Right lobe of liver (tissue), 6 donors: ENCODE results near the gene FAM168B. TPM values are rescaled to one million over a fixed set of nuclear protein-coding genes. Genes with fewer than 3 reads are reported as not detected.

Experiments
- ATAC-seq, 4 donors: fragments of 200-7000 bp; cut with Tn5 transposase; one replicate each; pipeline ENCODE4 v1.9.1; 2020; ENCODE audit warnings: mild to moderate bottlenecking in 4 of 4, moderate library complexity in 4 of 4
- DNase-seq, 3 donors: peaks; one replicate each; pipeline ENCODE4 v3.0.0-alpha.2; 2020
- H3K27ac ChIP-seq, 3 donors: fragments of 200-600 bp; one replicate each; pipeline ENCODE4 v1.8.0; 2022
- H3K27me3 ChIP-seq, 2 donors: fragments of 200-600 bp; one replicate each; pipeline ENCODE4 v1.8.0; 2022
- H3K36me3 ChIP-seq, 4 donors: fragments of 200-600 bp; sonication (generic) in 1 of 4; one replicate each; pipeline versions ENCODE4 v1.5.1 to v1.8.0; 2017 to 2022; ENCODE audit warnings: control low read depth in 1 of 4
- H3K4me1 ChIP-seq, 4 donors: fragments of 200-600 bp; sonication (generic) in 1 of 4; one replicate each; pipeline versions ENCODE4 v1.5.1 to v1.8.0; 2017 to 2022; ENCODE audit warnings: control low read depth in 1 of 4
- H3K4me3 ChIP-seq, 3 donors: fragments of 200-600 bp; one replicate each; pipeline ENCODE4 v1.8.0; 2022
- H3K9me3 ChIP-seq, 4 donors: fragments of 200-600 bp; sonication (generic) in 1 of 4; one replicate each; pipeline versions ENCODE4 v1.5.1 to v1.8.0; 2017 to 2022; ENCODE audit warnings: control low read depth in 1 of 4
- CTCF ChIP-seq, 4 donors: fragments of 200-600 bp in 3 of 4; fragments of 450-650 bp in 1 of 4; IDR thresholded peaks; one replicate each; pipeline versions ENCODE4 v1.5.1 to v1.8.0; 2016 to 2022; ENCODE audit warnings: antibody characterized with exemption in 4 of 4, mild to moderate bottlenecking in 2 of 4
- POLR2A ChIP-seq: fragments of 450-650 bp; IDR thresholded peaks from one replicate; pipeline ENCODE4 v1.6.1; 2017; ENCODE audit warnings: antibody characterized with exemption, mild to moderate bottlenecking
- whole genome bisulfite sequencing: methylation state at CpG from one replicate; pipeline ENCODE4 v1.1.6; 2018; ENCODE audit warnings: low coverage, low lambda C conversion rate; ENCODE audit not compliant: insufficient coverage; ENCODE audit errors: missing lambda C conversion rate; 5-methylcytosine and 5-hydroxymethylcytosine counted together
- intact Hi-C, 2 donors: fragments of 100-400 bp; cut with DNase I; formaldehyde crosslinking; loops; one replicate each; pipeline versions ENCODE4 v1.11.2 to v1.14.1; 2022
- total RNA-seq, 6 experiments: library from RNA; depleted of rRNA in 2 of 6; stranded (reverse); fragments of >200 nt in 2 of 6; fragmentation: NEBNext Ultra II Directional in 3 of 6; extraction: Animal tissue kit (Norgen Biotek cat#: 25700) in 3 of 6; gene quantifications; one replicate each; pipeline versions ENCODE4 v1.1.0 to v1.2.4, GENCODE V29; 2016 to 2023
- donor health status: DM: no; HTN: yes; CAD: no.
- donor health status: DM: no; HTN: no; CAD: no.
- donor health status: DM: no; HTN: no; CAD: no.
- donor health status: DM: no; HTN: yes; CAD: no.
- donor health status: DM: no; HTN: yes; CAD: no.

Gene FAM168B
- total RNA-seq, 6 experiments from 2014 or later = 28.1 to 69.7 (median 33.9) TPM

- Histone ChIP-seq H3K36me3 (no peaks in the 10 kb centered on the region), H3K27me3 (no peaks in the 10 kb centered on the region), H3K4me3 (no peak overlapping the region), H3K9me3 (no peaks in the 10 kb centered on the region), H3K4me1 (no peaks in the 10 kb centered on the region), H3K27ac (no peak overlapping the region)
- ATAC-seq (no peak), DNase-seq (no peak)
- intact Hi-C loops = no loop called here
- no peak for TF ChIP-seq POLR2A
- no peak for TF ChIP-seq CTCF (IDR thresholded peaks at IDR 0.05)
- 55% methylated on average over 7 of the region's 7 CpGs for WGBS
Measured at GRCh38 chr2:131011486-131011885, 81.8 kb downstream of the FAM168B start.

DNA sequence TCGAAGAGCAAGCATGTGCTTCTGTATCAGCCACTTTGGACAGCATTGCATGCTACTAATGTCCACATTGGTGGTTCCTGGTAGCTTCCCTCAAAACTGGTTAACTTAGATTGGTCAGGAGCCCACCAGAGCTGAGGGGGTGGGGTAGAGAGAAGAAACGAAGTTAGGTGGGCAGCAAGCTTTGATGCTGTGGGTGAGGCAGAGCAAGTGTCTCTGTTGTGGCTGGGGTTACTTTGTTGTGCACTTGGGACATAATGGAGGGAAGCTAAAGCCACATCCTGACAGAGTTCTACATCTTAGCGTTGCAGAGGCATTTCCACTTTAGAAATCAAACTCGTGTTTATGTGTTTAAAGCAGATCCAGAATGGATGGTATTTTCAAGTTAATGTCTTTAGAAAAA lies 82.7 kb downstream of the FAM168B start:
- DNase-seq (no peak), ATAC-seq (no peak)
- Histone ChIP-seq H3K9me3 (no peaks in the 10 kb centered on the region), H3K36me3 (no peaks in the 10 kb centered on the region), H3K4me1 (no peaks in the 10 kb centered on the region), H3K27me3 (no peaks in the 10 kb centered on the region), H3K27ac (no peak overlapping the region), H3K4me3 (no peak overlapping the region)
- WGBS = 31% methylated on average over 4 of the region's 4 CpGs
- intact Hi-C loops = no loop called here
- TF ChIP-seq CTCF (IDR thresholded peaks at IDR 0.05) = no peak
- TF ChIP-seq POLR2A = no peak

GRCh38 chr2:131009713-131010475 lies 83.4 kb downstream of the FAM168B start:
- no peaks in the 10 kb centered on the region for H3K4me1 ChIP-seq
- intact Hi-C loops = no loop called here

DNA sequence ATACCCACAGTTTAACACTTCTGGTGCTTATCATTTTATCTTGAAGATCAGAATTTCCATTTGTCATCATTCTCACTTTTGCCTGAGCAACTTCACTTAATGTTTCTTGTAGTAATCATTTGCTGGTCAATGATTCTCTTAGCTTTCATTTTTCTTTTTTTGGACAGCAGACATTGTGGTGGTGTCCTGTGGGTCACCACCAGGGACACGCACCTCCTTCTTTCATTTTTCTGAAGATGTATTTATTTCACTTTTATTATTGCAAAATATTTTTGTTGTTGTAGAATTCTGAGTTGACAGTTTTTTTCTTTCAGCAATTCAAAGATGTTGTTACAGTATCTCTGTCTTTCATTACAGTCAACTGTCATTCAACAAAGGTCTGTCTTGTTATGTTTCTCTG lies 84.3 kb downstream of the FAM168B start:
- WGBS = 64% methylated on average over 1 of the region's 1 CpG
- intact Hi-C loops = no loop called here
- no peaks in the 10 kb centered on the region for H3K4me1 ChIP-seq
- DNase-seq (no peak), ATAC-seq (no peak)
- no peaks in the 10 kb centered on the region for H3K36me3 ChIP-seq
- TF ChIP-seq POLR2A (no peak), CTCF (IDR thresholded peaks at IDR 0.05) (no peak)
- no peaks in the 10 kb centered on the region for H3K9me3 ChIP-seq
- no peaks in the 10 kb centered on the region for H3K27me3 ChIP-seq
- no peak overlapping the region for H3K4me3 ChIP-seq
- no peak overlapping the region for H3K27ac ChIP-seq

More at GRCh38 chr2:131009713-131010475, 83.4 kb downstream of the FAM168B start:
- H3K27me3 ChIP-seq = no peaks in the 10 kb centered on the region
- no peak for ATAC-seq
- WGBS = 37% methylated on average over 6 of the region's 6 CpGs
- H3K9me3 ChIP-seq = no peaks in the 10 kb centered on the region
- DNase-seq = no peak
- H3K36me3 ChIP-seq = no peaks in the 10 kb centered on the region
- TF ChIP-seq CTCF (IDR thresholded peaks at IDR 0.05) (no peak), POLR2A (no peak)
- H3K4me3 ChIP-seq = no peak overlapping the region
- no peak overlapping the region for H3K27ac ChIP-seq
